Upper lobe of right lung (tissue), 1 donor: ENCODE measurements around the gene ATP6V1D. TPM values are rescaled to one million over a fixed set of nuclear protein-coding genes. Genes with fewer than 3 reads are reported as not detected.
A peak's percentile ranks its signal among the peaks of the same experiment; 100 is the strongest.

Source experiments
- ATAC-seq: fragments of 200-7000 bp; cut with Tn5 transposase; one replicate; pipeline ENCODE4 v1.9.1; 2020; ENCODE audit warnings: mild to moderate bottlenecking, moderate library complexity
- DNase-seq: peaks from one replicate; pipeline ENCODE4 v3.0.0-alpha.2; 2020
- H3K27ac ChIP-seq: fragments of 200-600 bp; one replicate; pipeline ENCODE4 v1.8.0; 2022
- H3K27me3 ChIP-seq: fragments of 200-600 bp; one replicate; pipeline ENCODE4 v1.8.0; 2022; ENCODE audit warnings: mild to moderate bottlenecking
- H3K36me3 ChIP-seq: fragments of 200-600 bp; one replicate; pipeline ENCODE4 v1.8.0; 2022
- H3K4me1 ChIP-seq: fragments of 200-600 bp; one replicate; pipeline ENCODE4 v1.8.0; 2022
- H3K4me3 ChIP-seq: fragments of 200-600 bp; one replicate; pipeline ENCODE4 v1.8.0; 2022; ENCODE audit warnings: mild to moderate bottlenecking
- H3K9me3 ChIP-seq: fragments of 200-600 bp; one replicate; pipeline ENCODE4 v1.8.0; 2022
- intact Hi-C: fragments of 100-400 bp; cut with DNase I; formaldehyde crosslinking; loops from one replicate; pipeline ENCODE4 v1.11.0; 2022
- total RNA-seq: library from RNA; stranded (reverse); fragmentation: NEBNext Ultra II Directional; extraction: Animal tissue kit (Norgen Biotek cat#: 25700); gene quantifications from one replicate; pipeline ENCODE4 v1.2.1, GENCODE V29; 2021
- TF ChIP-seq, protein P1 (sequence below): fragments of 200-600 bp; IDR thresholded peaks from one replicate; pipeline ENCODE4 v1.8.0; 2022; ENCODE audit warnings: antibody characterized with exemption
- donor health status: DM: no; HTN: yes; CAD: no; lungs with severe emphysema.

ATP6V1D gene
- total RNA-seq, 1 donor from 2014 or later: 67.8 TPM

DNA sequence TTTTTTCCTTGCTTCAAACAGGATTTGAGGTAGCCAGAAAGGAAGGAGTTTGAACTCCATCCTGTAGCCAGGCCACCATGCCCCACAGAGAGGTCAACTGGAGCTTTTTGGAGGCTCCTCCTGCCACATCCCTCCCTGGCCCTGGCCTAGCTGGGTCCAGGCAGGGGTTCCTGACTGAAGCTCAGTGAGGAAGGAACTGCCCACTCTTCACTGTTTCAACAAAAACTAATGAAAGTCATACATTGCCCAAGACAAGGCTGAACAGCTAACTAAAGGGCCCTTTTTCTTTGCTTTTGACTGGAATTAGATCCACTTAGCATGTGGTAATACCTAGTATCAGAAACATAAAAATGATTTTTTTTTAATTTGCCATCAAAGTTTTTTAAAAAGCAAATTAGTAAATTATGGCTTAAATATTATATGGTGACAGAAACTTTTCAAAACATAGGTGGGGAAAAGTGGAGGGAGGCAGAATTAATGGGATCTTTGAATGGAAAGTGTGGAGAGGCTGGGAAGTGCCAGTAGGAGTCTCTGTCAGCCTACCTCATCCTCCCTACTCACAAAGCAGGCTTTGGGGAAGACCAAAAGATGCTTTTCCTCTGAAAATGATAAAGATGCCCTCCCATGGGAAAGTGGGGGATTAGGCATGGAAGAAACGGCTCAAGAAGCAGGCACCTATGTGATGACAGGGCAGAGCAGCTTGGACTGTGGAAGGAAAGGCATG is 30.4 kb upstream of the ATP6V1D start:
- Histone ChIP-seq H3K9me3 (no peaks in the 10 kb centered on the region), H3K4me3 (no peak overlapping the region), H3K36me3 (peaks cover 25% of the 10 kb centered on the region), H3K27ac (no peak overlapping the region), H3K4me1 (no peaks in the 10 kb centered on the region), H3K27me3 (no peaks in the 10 kb centered on the region)
- intact Hi-C loops: no loop called here
- ATAC-seq: peak; percentile 23
- no peak for DNase-seq
- TF ChIP-seq, protein P1, sequence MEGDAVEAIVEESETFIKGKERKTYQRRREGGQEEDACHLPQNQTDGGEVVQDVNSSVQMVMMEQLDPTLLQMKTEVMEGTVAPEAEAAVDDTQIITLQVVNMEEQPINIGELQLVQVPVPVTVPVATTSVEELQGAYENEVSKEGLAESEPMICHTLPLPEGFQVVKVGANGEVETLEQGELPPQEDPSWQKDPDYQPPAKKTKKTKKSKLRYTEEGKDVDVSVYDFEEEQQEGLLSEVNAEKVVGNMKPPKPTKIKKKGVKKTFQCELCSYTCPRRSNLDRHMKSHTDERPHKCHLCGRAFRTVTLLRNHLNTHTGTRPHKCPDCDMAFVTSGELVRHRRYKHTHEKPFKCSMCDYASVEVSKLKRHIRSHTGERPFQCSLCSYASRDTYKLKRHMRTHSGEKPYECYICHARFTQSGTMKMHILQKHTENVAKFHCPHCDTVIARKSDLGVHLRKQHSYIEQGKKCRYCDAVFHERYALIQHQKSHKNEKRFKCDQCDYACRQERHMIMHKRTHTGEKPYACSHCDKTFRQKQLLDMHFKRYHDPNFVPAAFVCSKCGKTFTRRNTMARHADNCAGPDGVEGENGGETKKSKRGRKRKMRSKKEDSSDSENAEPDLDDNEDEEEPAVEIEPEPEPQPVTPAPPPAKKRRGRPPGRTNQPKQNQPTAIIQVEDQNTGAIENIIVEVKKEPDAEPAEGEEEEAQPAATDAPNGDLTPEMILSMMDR: no peak

DNA sequence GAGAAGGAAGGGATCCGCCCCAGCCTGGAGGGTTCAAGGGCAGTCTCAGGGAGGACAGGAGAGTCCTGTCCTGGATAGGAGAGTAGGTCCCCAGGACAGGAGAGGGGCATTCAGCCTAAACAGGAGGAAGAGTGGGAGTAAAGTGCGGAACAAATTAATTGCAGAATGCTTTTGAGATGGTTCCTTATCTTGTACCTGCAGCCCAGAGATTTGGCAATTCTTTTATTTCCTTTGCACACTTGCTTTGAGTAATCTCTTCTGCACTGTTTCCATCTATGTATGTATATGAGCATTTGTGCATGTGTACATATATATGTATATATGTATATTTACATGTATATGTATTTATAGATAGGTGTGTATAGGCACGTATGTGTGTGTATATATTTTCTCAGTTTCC is 29.7 kb upstream of the ATP6V1D start:
- no peaks in the 10 kb centered on the region for H3K27me3 ChIP-seq

DNA sequence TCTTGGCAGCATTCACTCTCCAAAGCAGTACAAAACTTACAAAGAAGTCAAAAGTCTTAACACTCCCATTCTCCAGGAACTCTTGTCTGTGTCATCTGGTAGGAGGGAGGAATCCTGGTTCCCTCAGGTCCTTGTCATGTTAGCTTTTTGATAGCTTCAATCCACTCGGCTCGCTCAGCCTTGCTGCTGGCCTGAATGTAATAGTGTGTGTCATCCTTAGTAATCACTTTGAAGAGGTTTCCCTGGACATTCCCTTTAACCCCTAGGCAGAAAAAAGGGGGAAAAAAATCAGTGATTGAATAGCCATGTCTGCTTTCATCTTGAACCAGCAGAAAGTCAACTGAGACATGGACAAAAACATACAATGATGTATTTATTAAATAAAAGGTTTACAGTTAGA is 27.6 kb upstream of the ATP6V1D start:
- no peak overlapping the region for H3K27ac ChIP-seq
- H3K4me3 ChIP-seq: no peak overlapping the region
- H3K27me3 ChIP-seq: no peaks in the 10 kb centered on the region
- no peak for ATAC-seq
- no peaks in the 10 kb centered on the region for H3K9me3 ChIP-seq
- H3K4me1 ChIP-seq: no peaks in the 10 kb centered on the region
- intact Hi-C loops: no loop called here
- peaks cover 53% of the 10 kb centered on the region for H3K36me3 ChIP-seq
- DNase-seq: no peak
- TF ChIP-seq, protein P1: no peak

More for the DNA sequence above, 29.7 kb upstream of the ATP6V1D start:
- H3K36me3 ChIP-seq: peaks cover 32% of the 10 kb centered on the region
- intact Hi-C loops: no loop called here
- H3K4me3 ChIP-seq: no peak overlapping the region
- DNase-seq: no peak
- ATAC-seq: no peak
- no peak overlapping the region for H3K27ac ChIP-seq
- H3K4me1 ChIP-seq: no peaks in the 10 kb centered on the region
- TF ChIP-seq, protein P1: no peak
- H3K9me3 ChIP-seq: no peaks in the 10 kb centered on the region

DNA sequence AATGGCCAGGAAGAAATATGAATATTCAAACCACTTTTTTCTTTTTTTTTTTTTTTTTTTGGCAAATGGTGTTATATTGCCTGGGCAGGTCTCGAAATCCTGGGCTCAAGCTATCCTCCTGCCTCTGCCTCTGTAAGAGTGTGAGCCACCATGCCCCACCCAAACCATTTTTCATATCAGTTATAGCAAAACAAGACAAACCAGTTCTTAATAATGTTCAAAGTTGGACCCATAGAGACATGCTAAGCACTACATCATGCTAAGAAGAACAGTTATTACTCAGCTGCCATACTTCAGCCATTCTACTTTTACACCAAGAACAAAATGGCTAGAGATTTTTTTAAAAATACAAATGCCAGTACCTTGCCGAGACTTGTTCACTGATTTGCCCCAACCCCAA is 26.0 kb upstream of the ATP6V1D start:
- TF ChIP-seq, protein P1: no peak
- ATAC-seq (no peak), DNase-seq (no peak)
- Histone ChIP-seq H3K4me3 (no peak overlapping the region), H3K4me1 (no peaks in the 10 kb centered on the region), H3K27ac (no peak overlapping the region), H3K36me3 (peaks cover 69% of the 10 kb centered on the region), H3K27me3 (no peaks in the 10 kb centered on the region), H3K9me3 (no peaks in the 10 kb centered on the region)
- intact Hi-C loops: no loop called here

DNA sequence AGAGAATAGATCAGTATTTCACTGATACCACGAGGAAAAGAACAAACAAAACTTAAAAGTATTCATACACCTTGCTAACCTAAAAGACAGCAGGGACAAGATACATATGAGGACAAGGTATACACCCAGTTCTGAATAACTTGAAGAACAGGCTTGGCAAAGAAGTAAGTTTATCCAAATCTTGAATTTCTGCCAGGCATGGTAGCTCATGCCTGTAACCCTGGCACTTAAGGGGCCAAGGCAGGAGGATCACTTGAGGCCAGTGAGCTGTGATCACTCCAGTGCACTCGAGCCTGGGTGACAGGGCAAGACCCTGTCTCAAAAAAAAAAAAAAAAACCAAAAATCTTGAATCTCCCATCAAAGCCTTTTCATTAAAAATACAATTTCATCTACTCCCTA is 25.5 kb upstream of the ATP6V1D start:
- Histone ChIP-seq H3K27ac (no peak overlapping the region), H3K4me1 (no peaks in the 10 kb centered on the region), H3K36me3 (peaks cover 74% of the 10 kb centered on the region), H3K9me3 (no peaks in the 10 kb centered on the region), H3K27me3 (no peaks in the 10 kb centered on the region), H3K4me3 (no peak overlapping the region)
- TF ChIP-seq, protein P1: no peak
- no peak for ATAC-seq
- intact Hi-C loops: no loop called here
- DNase-seq: no peak
